ENCODE data around the gene ORC1. TPM values are rescaled to one million over a fixed set of nuclear protein-coding genes. Genes with fewer than 3 reads are reported as not detected.
A peak's percentile ranks its signal among the peaks of the same experiment; 100 is the strongest.
"Not testable (repeated sequence)": the region's sequence is repeated elsewhere in the genome, so short reads cannot be mapped to it uniquely, and the experiment has no call there.

ORC1 gene
- polyA plus RNA-seq, 1 donor from 2014 or later = 0.15 TPM

DNA sequence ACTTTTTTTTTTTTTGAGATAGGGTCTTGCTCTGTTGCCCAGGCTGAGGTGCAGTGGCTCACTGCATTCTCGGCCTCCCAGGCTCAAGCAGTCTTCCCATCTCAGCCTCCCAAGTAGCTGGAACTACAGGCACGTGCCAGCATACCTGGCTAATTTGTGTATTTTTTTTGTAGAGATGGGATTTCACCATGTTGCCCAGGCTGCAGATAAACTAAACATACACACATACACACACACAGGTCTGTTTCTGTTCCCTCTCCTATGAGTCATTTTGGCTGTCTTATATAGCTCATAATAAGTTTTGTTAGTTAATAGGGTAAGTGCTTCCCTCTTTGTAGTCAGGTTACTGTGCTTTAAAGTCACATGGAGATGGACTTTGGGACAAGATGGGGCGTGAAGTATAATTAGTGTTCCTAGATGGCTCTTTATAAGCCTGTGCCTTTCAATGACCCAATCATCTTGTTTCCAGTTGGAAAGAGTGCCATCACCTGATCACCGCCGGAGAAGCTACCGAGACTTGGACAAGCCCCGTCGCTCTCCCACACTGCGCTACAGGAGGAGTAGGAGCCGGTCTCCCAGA is 9.3 kb upstream of the ORC1 start:
- no peak overlapping the region for H3K27ac Mint-ChIP-seq
- H3K36me3 Mint-ChIP-seq = peaks cover 1% of the 10 kb centered on the region
- H3K4me1 Mint-ChIP-seq = no peaks in the 10 kb centered on the region
- H3K4me3 Mint-ChIP-seq = no peak overlapping the region
- no peaks in the 10 kb centered on the region for H3K9me3 Mint-ChIP-seq
- H3K27me3 Mint-ChIP-seq = no peaks in the 10 kb centered on the region

GRCh38 chr1:52404975-52405338 is 734 bp upstream of the ORC1 start:
- Mint-ChIP-seq H3K36me3 (no peaks in the 10 kb centered on the region), H3K27ac (peak overlapping the region; percentile 91 to 100 (median 99)), H3K27me3 (no peaks in the 10 kb centered on the region), H3K4me3 (peak overlapping the region; percentile 97 to 99 (median 99)), H3K4me1 (peaks cover 18 to 28% (median 20%) of the 10 kb centered on the region in 3 donors), H3K9me3 (no peaks in the 10 kb centered on the region)

DNA sequence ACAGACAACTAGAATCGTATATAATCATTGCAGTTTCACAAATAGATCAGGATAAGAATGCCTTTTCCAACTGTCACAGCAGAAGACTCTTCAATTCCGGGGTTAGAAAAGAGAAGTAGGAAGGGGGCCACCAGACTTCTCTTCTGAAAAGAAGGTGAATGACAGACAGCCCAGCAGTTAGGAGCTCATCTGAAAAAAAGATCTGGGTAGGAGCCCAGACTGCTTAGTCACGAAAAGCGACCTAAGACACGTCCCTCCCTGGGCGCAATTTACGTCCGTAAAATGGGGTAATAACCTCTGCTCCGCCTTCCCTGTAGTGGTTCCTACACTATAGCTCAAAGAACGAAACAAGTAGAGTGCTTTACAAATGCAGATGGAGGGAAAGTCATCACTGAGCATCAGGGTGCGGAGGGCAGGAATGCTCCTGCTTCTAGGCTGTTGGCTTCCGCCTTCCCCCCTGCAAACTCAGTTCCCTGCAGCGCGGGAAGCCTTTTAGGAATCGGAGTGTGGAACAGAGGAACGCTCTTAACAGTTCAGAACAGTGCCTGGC is 582 bp downstream of the ORC1 start:
- Mint-ChIP-seq H3K4me3 (peak overlapping the region; percentile 97 to 99 (median 99)), H3K36me3 (no peaks in the 10 kb centered on the region), H3K9me3 (no peaks in the 10 kb centered on the region), H3K4me1 (peaks cover 18 to 28% (median 20%) of the 10 kb centered on the region in 3 donors), H3K27me3 (no peaks in the 10 kb centered on the region), H3K27ac (peak overlapping the region; percentile 91 to 100 (median 99))

DNA sequence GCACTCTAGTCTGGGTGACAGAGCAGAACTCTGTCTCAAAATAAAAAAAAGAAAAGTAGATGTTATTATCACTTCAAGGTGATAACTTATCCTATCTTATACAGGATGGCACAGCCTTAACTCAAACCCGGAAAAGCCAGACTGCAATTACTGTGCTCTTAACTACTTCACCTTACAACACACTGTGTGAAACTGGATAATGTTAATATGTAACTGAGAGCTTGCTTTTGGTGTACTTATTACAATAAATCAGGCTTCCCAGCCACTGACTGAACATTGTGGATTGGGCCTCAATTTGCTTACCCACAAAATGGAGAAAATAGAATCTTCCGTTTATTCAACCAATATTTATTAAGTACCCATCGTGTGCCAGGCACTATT is 1.4 kb downstream of the ORC1 start:
- Mint-ChIP-seq H3K9me3 (no peaks in the 10 kb centered on the region), H3K27me3 (no peaks in the 10 kb centered on the region), H3K36me3 (no peaks in the 10 kb centered on the region), H3K27ac (peak overlapping the region in 1 of 3 donors; percentile 91), H3K4me1 (peaks cover 18 to 28% (median 20%) of the 10 kb centered on the region in 3 donors), H3K4me3 (peak overlapping the region in 2 of 4 donors; percentile 97 to 99)

- H3K4me3 Mint-ChIP-seq = no peak overlapping the region
- no peaks in the 10 kb centered on the region for H3K36me3 Mint-ChIP-seq
Observed at GRCh38 chr1:52400131-52400530, 4.1 kb downstream of the ORC1 start.

DNA sequence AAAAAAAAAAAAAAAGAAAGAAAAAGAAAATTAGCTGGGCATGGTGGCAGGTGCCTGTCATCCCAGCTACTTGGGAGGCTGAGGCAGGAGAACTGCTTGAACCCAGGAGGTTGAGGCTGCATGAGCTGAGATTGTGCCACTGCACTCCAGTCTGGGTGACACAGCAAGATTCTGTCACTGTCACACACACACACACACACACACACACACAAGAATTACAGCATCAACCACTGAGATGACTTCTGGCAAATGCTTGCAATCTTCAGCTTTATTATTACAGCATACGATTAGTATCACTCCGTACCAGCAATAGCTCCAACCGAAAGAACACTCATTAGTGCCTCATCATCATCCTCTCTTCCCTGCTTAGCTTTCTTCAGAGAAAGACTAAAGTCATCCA is 4.6 kb downstream of the ORC1 start:
- Mint-ChIP-seq H3K4me3 (no peak overlapping the region), H3K27ac (no peak overlapping the region), H3K27me3 (no peaks in the 10 kb centered on the region), H3K36me3 (no peaks in the 10 kb centered on the region), H3K4me1 (peaks cover 7 to 11% (median 8%) of the 10 kb centered on the region in 3 donors), H3K9me3 (no peaks in the 10 kb centered on the region)

More at GRCh38 chr1:52400131-52400530, 4.1 kb downstream of the ORC1 start:
- Mint-ChIP-seq H3K4me1 (peaks cover 7 to 16% (median 8%) of the 10 kb centered on the region in 3 donors), H3K27ac (no peak overlapping the region), H3K27me3 (no peaks in the 10 kb centered on the region), H3K9me3 (no peaks in the 10 kb centered on the region)

GRCh38 chr1:52393174-52393573 is 11.0 kb downstream of the ORC1 start:
- Mint-ChIP-seq H3K9me3 (no peaks in the 10 kb centered on the region), H3K27ac (no peak overlapping the region), H3K4me3 (no peak overlapping the region), H3K4me1 (peaks cover 0 to 2% (median 0%) of the 10 kb centered on the region in 3 donors), H3K27me3 (no peaks in the 10 kb centered on the region), H3K36me3 (no peaks in the 10 kb centered on the region)

DNA sequence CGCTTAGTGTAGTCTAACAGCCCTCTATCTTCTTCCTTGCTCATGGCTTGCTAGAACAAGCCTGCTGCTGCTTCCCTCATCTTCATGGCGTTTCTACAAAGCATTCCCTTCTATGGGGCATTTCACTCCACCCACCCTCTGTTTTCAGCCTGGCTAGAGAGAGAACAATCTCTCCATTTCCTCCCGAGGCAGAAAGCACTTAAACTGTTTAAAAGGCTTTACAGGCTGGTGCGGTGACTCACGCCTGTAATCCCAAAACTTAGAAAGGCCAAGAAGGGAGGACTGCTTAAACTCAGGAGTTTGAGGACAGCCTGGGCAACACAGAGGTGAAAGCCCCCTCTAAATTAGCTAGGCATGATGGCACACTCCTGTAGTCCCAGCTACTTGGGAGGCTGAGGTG is 17.8 kb downstream of the ORC1 start:
- H3K9me3 Mint-ChIP-seq = no peaks in the 10 kb centered on the region
- H3K36me3 Mint-ChIP-seq = peaks cover 3% of the 10 kb centered on the region
- H3K27ac Mint-ChIP-seq = no peak overlapping the region
- no peak overlapping the region for H3K4me3 Mint-ChIP-seq
- H3K4me1 Mint-ChIP-seq = no peaks in the 10 kb centered on the region
- no peaks in the 10 kb centered on the region for H3K27me3 Mint-ChIP-seq

GRCh38 chr1:52385376-52385775 is 18.8 kb downstream of the ORC1 start:
- H3K9me3 Mint-ChIP-seq = no peaks in the 10 kb centered on the region
- H3K27me3 Mint-ChIP-seq = no peaks in the 10 kb centered on the region
- H3K36me3 Mint-ChIP-seq = peaks cover 3% of the 10 kb centered on the region
- H3K27ac Mint-ChIP-seq = no peak overlapping the region
- no peak overlapping the region for H3K4me3 Mint-ChIP-seq
- no peaks in the 10 kb centered on the region for H3K4me1 Mint-ChIP-seq

GRCh38 chr1:52369851-52370250 is 34.4 kb downstream of the ORC1 start:
- H3K4me3 Mint-ChIP-seq, H3K9me3 Mint-ChIP-seq, H3K27me3 Mint-ChIP-seq, H3K27ac Mint-ChIP-seq, H3K36me3 Mint-ChIP-seq: not testable (repeated sequence)
- H3K4me1 Mint-ChIP-seq = peaks cover 14 to 23% (median 18%) of the 10 kb centered on the region in 3 donors

DNA sequence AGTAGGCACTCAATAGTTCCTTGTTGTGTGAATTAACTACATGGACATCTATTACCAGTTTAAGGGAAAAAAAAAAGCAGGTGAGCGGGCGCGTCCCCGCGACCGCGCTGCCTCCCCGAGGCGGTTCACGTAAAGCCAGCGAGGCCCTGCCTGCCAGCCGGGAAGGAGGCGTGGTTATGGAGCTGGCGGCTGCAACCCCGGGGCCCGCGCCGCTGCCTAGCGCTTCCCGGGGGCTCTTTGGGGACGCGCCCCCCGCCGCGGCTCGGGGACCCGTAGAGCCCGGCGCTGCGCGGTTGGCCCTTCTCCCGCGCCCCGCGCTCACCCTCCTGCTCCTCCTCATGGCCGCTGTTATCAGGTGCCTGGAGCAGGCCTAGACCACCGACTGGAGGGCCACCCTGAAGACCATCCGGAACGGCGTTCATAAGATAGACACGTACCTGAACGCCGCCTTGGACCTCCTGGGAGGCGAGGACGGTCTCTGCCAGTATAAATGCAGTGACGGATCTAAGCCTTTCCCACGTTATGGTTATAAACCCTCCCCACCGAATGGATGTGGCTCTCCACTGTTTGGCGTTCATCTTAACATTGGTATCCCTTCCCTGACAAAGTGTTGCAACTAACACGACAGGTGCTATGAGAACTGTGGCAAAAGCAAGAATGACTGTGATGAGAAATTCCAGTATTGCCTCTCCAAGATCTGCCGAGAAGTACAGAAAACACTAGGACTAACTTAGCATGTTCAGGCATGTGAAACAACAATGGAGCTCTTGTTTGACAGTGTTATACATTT is 35.6 kb downstream of the ORC1 start:
- Mint-ChIP-seq H3K4me3 (peak overlapping the region; percentile 28 to 92 (median 78)), H3K9me3 (no peaks in the 10 kb centered on the region), H3K27me3 (no peaks in the 10 kb centered on the region), H3K27ac (peak overlapping the region in 2 of 3 donors; percentile 35 to 40), H3K36me3 (no peaks in the 10 kb centered on the region), H3K4me1 (peaks cover 23 to 29% (median 26%) of the 10 kb centered on the region in 3 donors)

DNA sequence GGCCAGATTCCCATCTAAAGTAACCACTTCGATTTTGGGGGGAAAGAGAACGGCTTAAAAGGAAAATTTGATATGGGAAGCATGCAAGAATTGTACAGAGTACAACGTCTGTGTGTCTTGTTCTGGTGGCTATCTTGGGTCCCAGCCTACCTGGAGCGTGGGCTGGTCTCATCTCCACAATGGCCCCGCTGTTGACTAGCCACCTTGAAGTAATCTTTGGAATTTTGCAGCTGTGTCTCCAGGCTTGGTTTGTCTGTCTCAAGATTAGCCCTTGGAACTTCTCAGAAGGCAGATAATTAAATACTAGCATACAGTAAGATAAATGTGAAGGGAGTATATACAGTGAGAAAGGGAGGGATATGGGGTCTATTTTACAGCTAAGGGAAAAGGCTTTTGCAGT is 37.0 kb downstream of the ORC1 start:
- peaks cover 24 to 29% (median 26%) of the 10 kb centered on the region in 3 donors for H3K4me1 Mint-ChIP-seq
- no peaks in the 10 kb centered on the region for H3K36me3 Mint-ChIP-seq
- no peaks in the 10 kb centered on the region for H3K27me3 Mint-ChIP-seq
- no peaks in the 10 kb centered on the region for H3K9me3 Mint-ChIP-seq
- H3K4me3 Mint-ChIP-seq = peak overlapping the region in 3 of 4 donors; percentile 28 to 66 (median 45)
- H3K27ac Mint-ChIP-seq = peak overlapping the region in 2 of 3 donors; percentile 39 to 96

GRCh38 chr1:52366517-52366827 is 37.8 kb downstream of the ORC1 start:
- H3K27ac Mint-ChIP-seq = peak overlapping the region; percentile 93 to 98 (median 96)
- H3K27me3 Mint-ChIP-seq = no peaks in the 10 kb centered on the region
- H3K4me3 Mint-ChIP-seq = peak overlapping the region; percentile 91 to 98 (median 97)
- no peaks in the 10 kb centered on the region for H3K9me3 Mint-ChIP-seq
- peaks cover 3% of the 10 kb centered on the region for H3K36me3 Mint-ChIP-seq
- H3K4me1 Mint-ChIP-seq = peaks cover 26 to 29% (median 28%) of the 10 kb centered on the region in 3 donors

DNA sequence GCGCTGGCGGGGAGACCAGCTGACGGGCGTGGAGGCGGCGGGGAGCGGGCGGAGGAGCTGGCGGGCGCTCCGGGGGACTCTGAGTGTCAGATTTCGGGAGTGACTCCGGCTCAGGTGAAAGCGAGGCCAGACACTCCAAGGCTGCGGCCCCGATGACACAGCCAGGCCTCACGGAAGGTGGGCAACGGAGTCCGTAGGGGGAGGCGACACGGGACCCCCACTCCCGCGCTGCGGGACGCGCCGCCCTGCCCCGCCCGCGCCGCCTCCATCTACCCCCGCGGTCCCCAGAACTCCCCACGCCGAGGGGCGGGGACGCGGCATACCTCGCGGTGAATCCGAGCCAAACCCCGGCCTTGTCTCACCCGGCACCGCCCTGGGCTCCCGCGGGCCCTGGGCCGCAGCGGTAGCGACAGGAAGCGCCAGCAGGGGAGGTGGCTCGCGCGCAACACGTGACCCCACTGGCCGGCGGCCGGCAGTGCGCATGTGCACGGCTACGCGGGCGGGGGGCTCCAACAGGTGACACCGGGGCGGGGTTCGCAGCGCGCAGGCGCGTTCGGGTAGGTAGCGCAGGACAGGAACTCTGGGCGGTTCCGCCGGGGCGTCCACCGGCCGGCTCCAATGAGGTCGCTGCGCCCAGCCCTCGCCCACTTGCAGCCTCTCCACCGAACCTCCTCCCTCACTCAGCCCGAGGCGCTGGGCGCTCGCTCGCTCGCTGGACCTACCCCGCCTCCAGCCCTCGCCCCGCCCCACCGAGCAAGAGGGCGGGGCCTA is 38.3 kb downstream of the ORC1 start, which contains the start of gene CC2D1B:
Gene CC2D1B (minus strand): TSS at position 460 of the 771 bp plus-strand sequence. CDS start 1,585 bp downstream, outside the sequence.
- peak within 1 kb of the TSS; percentile 91 to 98 (median 97) for H3K4me3 Mint-ChIP-seq
- H3K27me3 Mint-ChIP-seq = no peaks in the 10 kb centered on the region
- peak within 1 kb of the TSS; percentile 93 to 98 (median 96) for H3K27ac Mint-ChIP-seq
- H3K9me3 Mint-ChIP-seq = no peaks in the 10 kb centered on the region
- peaks cover 26 to 29% (median 28%) of the 10 kb centered on the region in 3 donors for H3K4me1 Mint-ChIP-seq
- H3K36me3 Mint-ChIP-seq = peaks cover 4% of the 10 kb centered on the region

Measured in IgD-negative memory B cell (primary cell).